NCI-H1048 (cell line): ENCODE results near the gene BTBD18.
"Not testable (repeated sequence)": the region's sequence is repeated elsewhere in the genome, so short reads cannot be mapped to it uniquely, and the experiment has no call there.

Experiments
- DNase-seq: peaks from one replicate; lab custom pipeline; 2025; lab: John Stamatoyannopoulos, UW

The BTBD18 gene

DNA sequence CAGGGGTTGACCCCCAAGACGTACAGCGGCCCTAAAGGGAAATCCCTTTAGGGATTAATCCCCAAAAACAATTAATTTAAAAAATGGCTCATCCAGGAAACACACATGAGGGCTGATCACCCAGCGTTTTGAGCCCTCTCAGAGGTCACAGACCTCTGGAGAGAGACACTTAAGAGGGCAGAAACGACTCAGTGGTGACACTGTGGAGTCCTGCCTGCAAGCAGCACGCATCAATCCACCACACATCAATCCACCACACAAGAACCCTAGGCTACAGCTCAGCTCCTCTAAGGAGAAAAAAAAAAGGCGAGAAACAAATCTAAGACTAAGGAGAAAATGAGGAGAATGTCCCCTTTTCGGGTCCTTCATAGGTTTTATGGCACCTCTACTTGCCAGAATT is 22.8 kb downstream of the BTBD18 start:
- no peak for DNase-seq

DNA sequence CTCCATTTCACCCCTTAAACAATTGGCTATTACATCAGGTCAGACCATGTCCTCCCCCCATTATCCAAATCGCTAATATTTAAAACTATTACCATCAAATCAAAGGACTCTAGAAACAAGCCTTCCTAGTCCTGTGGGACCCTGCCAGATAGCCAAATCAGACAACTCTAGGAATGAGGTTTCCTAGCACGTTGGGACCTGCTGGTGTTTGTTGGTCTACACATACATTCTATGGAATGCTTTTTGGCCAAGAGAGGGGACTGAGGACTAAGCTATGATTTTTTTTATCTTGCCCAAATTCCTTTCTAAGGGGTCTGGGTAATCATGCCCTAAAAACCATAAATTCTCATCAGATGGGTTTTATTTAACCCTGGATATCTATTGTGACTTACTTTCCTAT is 24.4 kb downstream of the BTBD18 start:
- DNase-seq, result no peak

DNA sequence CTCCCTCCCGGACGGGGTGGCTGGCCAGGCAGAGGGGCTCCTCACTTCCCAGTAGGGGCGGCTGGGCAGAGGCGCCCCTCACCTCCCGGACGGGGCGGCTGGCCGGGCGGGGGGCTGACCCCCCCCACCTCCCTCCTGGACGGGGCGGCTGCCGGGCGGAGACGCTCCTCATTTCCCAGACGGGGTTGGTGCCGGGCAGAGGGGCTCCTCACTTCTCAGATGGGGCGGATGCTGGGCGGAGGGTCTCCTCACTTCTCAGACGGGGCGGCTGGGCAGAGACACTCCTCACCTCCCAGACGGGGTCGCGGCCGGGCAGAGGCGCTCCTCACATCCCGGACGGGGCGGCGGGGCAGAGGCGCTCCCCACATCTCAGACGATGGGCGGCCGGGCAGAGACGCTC is 34.9 kb downstream of the BTBD18 start:
- DNase-seq, result not testable (repeated sequence)

DNA sequence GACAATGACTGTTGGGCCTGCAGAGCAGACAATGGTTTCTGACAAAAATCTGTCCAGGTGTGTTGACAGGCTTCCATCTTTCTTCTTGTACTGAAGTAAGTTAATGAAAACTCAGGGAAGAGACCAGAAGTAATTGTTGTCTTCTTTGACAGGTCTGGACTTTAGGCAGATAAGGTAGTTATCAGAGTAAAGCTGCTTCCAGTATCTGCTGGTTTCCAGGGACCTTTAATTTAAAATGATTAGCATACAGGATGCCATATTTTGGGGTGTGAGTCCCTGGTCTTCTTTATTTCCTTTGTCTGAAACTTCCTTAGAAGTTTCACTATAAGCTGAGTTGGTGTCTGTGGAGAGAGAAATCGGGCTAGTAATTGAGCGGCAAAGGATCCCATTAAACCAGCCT is 37.8 kb downstream of the BTBD18 start:
- DNase-seq, result no peak

DNA sequence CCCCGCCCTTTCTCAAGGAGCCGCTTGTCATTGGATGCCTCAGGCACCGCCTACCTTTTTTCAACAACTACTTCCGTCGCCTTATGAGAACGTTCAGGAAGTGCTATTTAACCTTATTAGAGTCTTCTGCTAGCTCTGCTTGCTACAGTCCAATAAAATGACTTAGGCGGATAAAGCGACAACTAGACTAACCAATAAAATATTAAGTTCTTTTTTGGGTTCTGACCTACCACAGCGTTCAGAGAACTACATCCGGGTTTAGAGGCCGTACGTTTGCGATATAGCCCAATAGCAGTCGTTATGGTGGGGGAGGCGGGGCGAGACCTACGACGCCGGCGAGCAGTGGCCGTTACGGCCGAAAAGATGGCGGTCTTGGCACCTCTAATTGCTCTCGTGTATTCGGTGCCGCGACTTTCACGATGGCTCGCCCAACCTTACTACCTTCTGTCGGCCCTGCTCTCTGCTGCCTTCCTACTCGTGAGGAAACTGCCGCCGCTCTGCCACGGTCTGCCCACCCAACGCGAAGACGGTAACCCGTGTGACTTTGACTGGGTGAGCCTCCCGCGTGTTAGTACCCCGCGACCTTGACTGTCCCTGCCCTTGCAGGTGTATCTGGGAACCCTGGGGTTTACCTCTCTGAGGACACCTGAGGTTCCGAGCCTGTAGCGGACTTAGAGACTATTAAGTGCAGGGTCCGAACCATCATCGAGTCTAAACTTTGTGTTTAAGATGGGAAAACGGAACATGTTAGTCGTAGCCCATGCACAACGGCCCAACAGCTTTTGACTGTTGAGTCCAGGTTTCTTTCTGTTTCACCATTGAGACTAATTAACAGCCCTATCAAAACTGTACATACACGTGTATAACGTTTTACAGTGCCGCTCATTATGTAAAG is 39.1 kb downstream of the BTBD18 start, which contains the start of gene TMX2:
TMX2 (plus strand) TSS at position 338 of the 895 bp plus-strand sequence; CDS start at position 364, 26 bp downstream.
- peak; percentile 99 for DNase-seq

DNA sequence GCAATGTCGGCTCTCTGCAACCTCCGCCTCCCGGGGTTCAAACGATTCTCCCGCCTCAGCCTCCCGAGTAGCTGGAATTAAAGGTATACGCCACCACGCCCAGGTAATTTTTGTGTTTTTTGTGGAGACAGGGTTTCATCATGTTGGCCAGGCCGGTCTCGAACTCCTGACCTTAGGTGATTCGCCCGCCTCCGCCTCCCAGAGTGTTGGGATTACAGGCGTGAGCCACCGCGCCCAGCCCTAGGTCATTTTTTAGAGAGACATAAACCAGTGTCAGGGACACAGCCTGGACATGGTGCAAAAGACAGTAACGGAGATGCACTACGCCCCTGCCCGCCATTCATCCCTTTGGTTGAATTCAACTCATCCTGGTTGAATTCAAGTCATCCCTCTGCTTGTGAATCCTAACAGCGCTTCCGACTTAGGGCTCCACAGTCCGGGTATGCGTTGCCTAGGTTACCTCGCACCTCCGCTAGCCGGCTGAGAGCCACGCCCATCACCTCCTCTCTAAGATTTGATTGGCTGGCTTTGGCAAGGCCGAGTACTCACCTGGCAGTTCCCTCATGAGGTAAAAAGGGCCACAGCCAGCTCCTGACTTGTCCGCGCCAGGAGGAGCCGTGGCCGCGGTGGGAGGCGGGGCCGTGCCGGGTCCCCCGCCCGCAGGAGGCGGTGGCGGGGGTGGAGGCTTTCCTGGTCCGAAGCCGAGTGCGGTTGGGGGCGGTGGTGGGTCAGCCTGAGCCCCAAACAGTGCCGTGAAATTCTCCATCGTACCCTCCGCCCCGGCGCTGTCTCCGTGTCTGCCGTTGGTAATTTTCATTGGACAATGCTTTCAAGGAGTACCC is 40.0 kb downstream of the BTBD18 start, which contains the start of gene MED19:
MED19 (minus strand) TSS at position 802 of the 842 bp plus-strand sequence; CDS start at position 766, 36 bp downstream.
- DNase-seq, result peak; percentile 84

DNA sequence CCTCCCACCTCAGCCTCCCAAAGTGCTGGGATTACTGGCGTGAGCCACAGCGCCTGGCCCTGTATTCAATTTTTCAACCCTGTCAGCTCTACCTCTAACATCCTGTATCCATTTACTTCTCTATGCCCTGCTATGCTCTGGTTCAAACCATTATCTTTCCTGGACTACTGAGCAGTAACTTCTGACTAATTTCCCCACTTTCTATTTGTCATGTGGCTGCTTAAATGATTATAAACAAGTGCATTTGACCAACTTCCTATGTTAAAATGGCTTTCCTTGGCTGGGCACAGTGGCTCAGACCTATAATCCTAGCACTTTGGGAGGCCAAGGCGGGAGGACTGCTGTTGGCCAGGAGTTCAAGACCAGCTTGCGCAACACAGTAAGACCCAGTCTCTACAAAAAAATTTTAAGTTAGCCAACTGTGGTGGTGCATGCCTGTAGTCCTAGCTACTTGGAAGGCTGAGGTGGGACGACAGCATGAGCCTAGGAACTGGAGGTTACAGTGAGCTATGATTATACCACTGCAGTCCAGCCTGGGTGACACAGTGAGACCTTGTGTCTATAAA is 41.7 kb downstream of the BTBD18 start:
- no peak for DNase-seq

DNA sequence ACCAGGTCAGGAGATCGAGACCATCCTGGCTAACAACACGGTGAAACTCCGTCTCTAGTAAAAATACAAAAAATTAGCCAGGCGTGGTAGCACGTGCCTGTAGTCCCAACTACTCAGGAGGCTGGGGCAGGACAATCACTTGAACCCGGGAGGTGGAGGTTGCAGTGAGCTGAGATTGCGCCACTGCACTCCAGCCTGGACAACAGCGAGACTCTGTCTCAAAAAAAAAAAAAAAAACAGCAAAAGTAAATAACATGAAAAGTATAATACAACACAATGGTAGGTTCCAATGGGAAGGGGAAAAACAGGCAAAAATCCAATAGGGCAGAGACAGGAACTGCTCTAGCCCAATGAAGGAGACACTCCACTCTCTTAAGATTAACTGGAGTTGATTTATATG is 46.2 kb downstream of the BTBD18 start:
- DNase-seq, result not testable (repeated sequence)

DNA sequence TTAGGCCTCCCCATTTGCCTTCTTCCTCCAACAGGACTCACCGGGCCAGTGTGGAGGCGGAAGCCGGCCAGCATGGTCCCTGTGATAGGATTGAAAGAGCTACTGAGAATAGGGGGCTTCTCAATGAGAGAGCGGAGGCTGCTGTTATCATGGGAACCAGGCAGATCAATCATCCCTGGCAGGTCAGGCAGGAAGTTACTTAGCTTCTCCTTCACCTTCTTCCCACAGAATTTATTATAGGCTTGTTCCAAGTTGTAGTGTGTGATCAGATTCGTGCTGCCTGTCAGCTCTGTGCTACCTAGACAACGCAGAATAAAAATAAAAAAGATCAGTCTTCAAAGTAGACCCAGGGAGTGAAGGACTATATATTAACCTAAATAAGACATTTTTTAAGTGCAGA is 46.7 kb downstream of the BTBD18 start:
- no peak for DNase-seq

DNA sequence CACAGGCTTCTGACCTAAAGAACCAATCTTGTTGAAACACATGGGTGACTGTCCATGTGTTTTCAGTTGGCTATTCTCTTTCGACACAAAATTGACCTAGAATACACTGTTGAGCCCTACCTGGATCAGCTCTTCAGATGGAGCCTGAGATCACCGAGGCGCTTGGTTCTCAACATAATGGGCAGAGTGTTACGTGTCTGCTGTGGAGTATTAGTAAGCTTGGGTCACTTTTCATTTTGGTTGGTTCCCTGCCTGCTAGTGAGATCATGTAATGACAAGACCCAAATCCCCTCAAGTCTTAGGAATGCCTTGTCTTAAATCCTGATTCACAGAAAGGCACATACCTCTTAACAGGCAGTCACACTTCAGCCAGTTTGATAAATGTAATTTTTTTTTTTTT is 48.3 kb downstream of the BTBD18 start:
- DNase-seq, result no peak

DNA sequence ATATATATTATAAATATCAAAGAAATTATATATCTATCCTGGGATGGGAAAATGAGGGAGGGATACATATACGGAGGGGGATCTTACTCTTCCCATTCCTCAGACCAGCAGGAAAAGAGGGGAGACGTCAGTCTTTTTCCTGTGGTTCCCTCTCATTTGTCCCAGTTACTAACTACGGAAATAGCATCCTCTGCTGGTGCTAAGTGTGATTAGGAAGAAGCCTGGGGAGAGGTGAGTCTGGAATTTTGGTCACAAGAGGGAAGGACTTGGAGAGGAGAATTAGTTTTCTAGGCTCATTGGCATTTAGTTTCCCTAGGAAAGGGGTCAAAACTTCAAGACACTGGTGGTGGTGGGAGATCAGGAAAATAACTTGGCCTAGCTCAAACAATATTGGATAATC is 51.2 kb downstream of the BTBD18 start:
- DNase-seq, result no peak

DNA sequence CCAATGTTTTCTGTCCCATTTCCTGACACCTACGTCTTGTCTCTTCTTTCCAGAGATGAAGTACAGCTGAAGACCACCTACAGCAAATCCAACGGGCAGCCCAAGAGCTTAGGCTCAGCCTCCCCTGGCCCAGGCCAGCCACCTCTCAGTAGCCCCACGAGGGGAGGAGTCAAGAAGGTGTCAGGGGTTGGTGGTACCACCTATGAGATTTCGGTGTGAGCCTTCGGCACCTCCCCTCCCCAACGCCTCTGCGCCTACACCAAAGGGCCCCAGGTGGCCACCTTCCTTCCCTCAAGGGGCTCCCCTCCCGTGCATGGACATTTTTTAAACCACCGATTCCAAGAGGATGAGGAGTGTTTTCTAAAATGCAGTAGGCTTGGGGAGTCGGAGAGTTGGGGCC is 51.8 kb downstream of the BTBD18 start:
- DNase-seq, result no peak

DNA sequence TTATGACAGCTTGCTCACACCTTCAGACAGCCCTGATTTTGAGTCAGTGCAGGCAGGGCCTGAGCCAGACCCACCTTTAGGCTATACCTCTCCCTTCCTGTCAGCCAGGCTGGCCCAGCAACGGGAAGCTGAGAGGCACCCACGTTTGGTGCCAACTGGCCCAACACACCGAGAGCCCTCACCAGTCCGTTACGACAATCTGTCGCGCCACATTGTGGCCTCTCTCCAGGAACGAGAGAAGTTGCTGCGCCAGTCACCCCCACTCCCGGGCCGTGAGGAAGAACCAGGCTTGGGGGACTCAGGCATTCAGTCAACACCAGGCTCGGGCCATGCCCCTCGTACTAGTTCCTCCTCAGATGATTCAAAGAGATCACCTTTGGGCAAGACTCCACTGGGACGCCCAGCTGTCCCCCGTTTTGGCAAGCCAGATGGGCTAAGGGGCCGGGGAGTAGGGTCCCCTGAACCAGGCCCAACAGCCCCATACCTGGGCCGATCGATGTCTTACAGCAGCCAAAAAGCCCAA is 52.7 kb downstream of the BTBD18 start:
- no peak for DNase-seq
